ENCODE data around the gene SP2.

- TF ChIP-seq CTCF (IDR thresholded peaks at IDR 0.05) (no peak), POLR2A (IDR thresholded peaks at IDR 0.05) (no peak)
Measured at GRCh38 chr17:47948706-47949196, 52.7 kb downstream of the SP2 start.

All from thyroid gland (tissue), 4 donors.